ENCODE data around the gene ZER1.

The ZER1 gene

GRCh38 chr9:128719919-128720605, 51.7 kb downstream of the ZER1 start:
- no peaks in the 10 kb centered on the region for H3K27me3 ChIP-seq (ENCODE audit: control insufficient read depth, insufficient read depth, low read length)
- no peaks in the 10 kb centered on the region for H3K9me3 ChIP-seq (ENCODE audit: control insufficient read depth, low read depth, low read length)
- H3K4me1 ChIP-seq (ENCODE audit: control insufficient read depth, low read depth, low read length): no peaks in the 10 kb centered on the region
- peaks cover 8% of the 10 kb centered on the region for H3K36me3 ChIP-seq (ENCODE audit: control insufficient read depth, low read depth, low read length)
- H3K27ac ChIP-seq (ENCODE audit: low read length): no peak overlapping the region
- H3K4me3 ChIP-seq (ENCODE audit: low read length): no peak overlapping the region
- no peak overlapping the region for H3K9ac ChIP-seq (ENCODE audit: low read length)

GRCh38 chr9:128718475-128718874, 53.3 kb downstream of the ZER1 start:
- H3K36me3 ChIP-seq (ENCODE audit: control insufficient read depth, low read depth, low read length): peaks cover 8% of the 10 kb centered on the region
- H3K27me3 ChIP-seq (ENCODE audit: control insufficient read depth, insufficient read depth, low read length): no peaks in the 10 kb centered on the region
- no peak overlapping the region for H3K27ac ChIP-seq (ENCODE audit: low read length)
- no peak overlapping the region for H3K4me3 ChIP-seq (ENCODE audit: low read length)
- H3K9ac ChIP-seq (ENCODE audit: low read length): no peak overlapping the region
- H3K4me1 ChIP-seq (ENCODE audit: control insufficient read depth, low read depth, low read length): no peaks in the 10 kb centered on the region
- H3K9me3 ChIP-seq (ENCODE audit: control insufficient read depth, low read depth, low read length): no peaks in the 10 kb centered on the region

GRCh38 chr9:128718047-128718446, 53.7 kb downstream of the ZER1 start:
- no peaks in the 10 kb centered on the region for H3K27me3 ChIP-seq (ENCODE audit: control insufficient read depth, insufficient read depth, low read length)
- H3K4me1 ChIP-seq (ENCODE audit: control insufficient read depth, low read depth, low read length): no peaks in the 10 kb centered on the region
- no peak overlapping the region for H3K27ac ChIP-seq (ENCODE audit: low read length)
- peaks cover 8% of the 10 kb centered on the region for H3K36me3 ChIP-seq (ENCODE audit: control insufficient read depth, low read depth, low read length)
- H3K4me3 ChIP-seq (ENCODE audit: low read length): no peak overlapping the region
- no peaks in the 10 kb centered on the region for H3K9me3 ChIP-seq (ENCODE audit: control insufficient read depth, low read depth, low read length)
- H3K9ac ChIP-seq (ENCODE audit: low read length): no peak overlapping the region

- Histone ChIP-seq H3K9me3 (ENCODE audit: control insufficient read depth, low read depth, low read length) (no peaks in the 10 kb centered on the region), H3K36me3 (ENCODE audit: control insufficient read depth, low read depth, low read length) (peaks cover 6% of the 10 kb centered on the region), H3K27me3 (ENCODE audit: control insufficient read depth, insufficient read depth, low read length) (no peaks in the 10 kb centered on the region), H3K4me1 (ENCODE audit: control insufficient read depth, low read depth, low read length) (no peaks in the 10 kb centered on the region), H3K27ac (ENCODE audit: low read length) (no peak overlapping the region), H3K9ac (ENCODE audit: low read length) (no peak overlapping the region), H3K4me3 (ENCODE audit: low read length) (no peak overlapping the region)
Observed at GRCh38 chr9:128716581-128717254, 55.0 kb downstream of the ZER1 start.

- Histone ChIP-seq H3K4me1 (ENCODE audit: control insufficient read depth, low read depth, low read length) (no peaks in the 10 kb centered on the region), H3K27me3 (ENCODE audit: control insufficient read depth, insufficient read depth, low read length) (no peaks in the 10 kb centered on the region), H3K9ac (ENCODE audit: low read length) (no peak overlapping the region), H3K9me3 (ENCODE audit: control insufficient read depth, low read depth, low read length) (no peaks in the 10 kb centered on the region), H3K27ac (ENCODE audit: low read length) (no peak overlapping the region), H3K36me3 (ENCODE audit: control insufficient read depth, low read depth, low read length) (peaks cover under 1% of the 10 kb centered on the region), H3K4me3 (ENCODE audit: low read length) (no peak overlapping the region)
Observed at GRCh38 chr9:128715436-128715750, 56.3 kb downstream of the ZER1 start.

GRCh38 chr9:128714586-128715435, 56.9 kb downstream of the ZER1 start:
- Histone ChIP-seq H3K9ac (ENCODE audit: low read length) (no peak overlapping the region), H3K27ac (ENCODE audit: low read length) (no peak overlapping the region), H3K27me3 (ENCODE audit: control insufficient read depth, insufficient read depth, low read length) (no peaks in the 10 kb centered on the region), H3K36me3 (ENCODE audit: control insufficient read depth, low read depth, low read length) (no peaks in the 10 kb centered on the region), H3K4me1 (ENCODE audit: control insufficient read depth, low read depth, low read length) (no peaks in the 10 kb centered on the region), H3K4me3 (ENCODE audit: low read length) (no peak overlapping the region), H3K9me3 (ENCODE audit: control insufficient read depth, low read depth, low read length) (no peaks in the 10 kb centered on the region)

GRCh38 chr9:128713941-128714573, 57.7 kb downstream of the ZER1 start:
- H3K4me1 ChIP-seq (ENCODE audit: control insufficient read depth, low read depth, low read length): no peaks in the 10 kb centered on the region
- H3K27me3 ChIP-seq (ENCODE audit: control insufficient read depth, insufficient read depth, low read length): no peaks in the 10 kb centered on the region
- H3K36me3 ChIP-seq (ENCODE audit: control insufficient read depth, low read depth, low read length): no peaks in the 10 kb centered on the region
- H3K27ac ChIP-seq (ENCODE audit: low read length): no peak overlapping the region
- no peaks in the 10 kb centered on the region for H3K9me3 ChIP-seq (ENCODE audit: control insufficient read depth, low read depth, low read length)
- no peak overlapping the region for H3K9ac ChIP-seq (ENCODE audit: low read length)
- H3K4me3 ChIP-seq (ENCODE audit: low read length): no peak overlapping the region

- H3K36me3 ChIP-seq (ENCODE audit: control insufficient read depth, low read depth, low read length): no peaks in the 10 kb centered on the region
Observed at GRCh38 chr9:128713411-128713780, 58.3 kb downstream of the ZER1 start.

GRCh38 chr9:128712451-128713410, 59.0 kb downstream of the ZER1 start:
- Histone ChIP-seq H3K27me3 (ENCODE audit: control insufficient read depth, insufficient read depth, low read length) (no peaks in the 10 kb centered on the region), H3K9ac (ENCODE audit: low read length) (no peak overlapping the region), H3K36me3 (ENCODE audit: control insufficient read depth, low read depth, low read length) (no peaks in the 10 kb centered on the region), H3K9me3 (ENCODE audit: control insufficient read depth, low read depth, low read length) (no peaks in the 10 kb centered on the region), H3K27ac (ENCODE audit: low read length) (no peak overlapping the region), H3K4me1 (ENCODE audit: control insufficient read depth, low read depth, low read length) (no peaks in the 10 kb centered on the region), H3K4me3 (ENCODE audit: low read length) (no peak overlapping the region)

More at GRCh38 chr9:128713411-128713780, 58.3 kb downstream of the ZER1 start:
- H3K4me1 ChIP-seq (ENCODE audit: control insufficient read depth, low read depth, low read length): no peaks in the 10 kb centered on the region
- no peak overlapping the region for H3K9ac ChIP-seq (ENCODE audit: low read length)
- no peak overlapping the region for H3K4me3 ChIP-seq (ENCODE audit: low read length)
- H3K27ac ChIP-seq (ENCODE audit: low read length): no peak overlapping the region
- H3K27me3 ChIP-seq (ENCODE audit: control insufficient read depth, insufficient read depth, low read length): no peaks in the 10 kb centered on the region
- no peaks in the 10 kb centered on the region for H3K9me3 ChIP-seq (ENCODE audit: control insufficient read depth, low read depth, low read length)

GRCh38 chr9:128707446-128707845, 64.3 kb downstream of the ZER1 start:
- no peaks in the 10 kb centered on the region for H3K4me1 ChIP-seq (ENCODE audit: control insufficient read depth, low read depth, low read length)
- H3K27ac ChIP-seq (ENCODE audit: low read length): no peak overlapping the region
- no peaks in the 10 kb centered on the region for H3K9me3 ChIP-seq (ENCODE audit: control insufficient read depth, low read depth, low read length)
- H3K4me3 ChIP-seq (ENCODE audit: low read length): no peak overlapping the region
- H3K36me3 ChIP-seq (ENCODE audit: control insufficient read depth, low read depth, low read length): peaks cover 5% of the 10 kb centered on the region
- H3K9ac ChIP-seq (ENCODE audit: low read length): no peak overlapping the region
- H3K27me3 ChIP-seq (ENCODE audit: control insufficient read depth, insufficient read depth, low read length): no peaks in the 10 kb centered on the region
